T-helper 9 cell (primary cell): Measurements from ENCODE around the gene AP1M2.
"Not testable (repeated sequence)": the region's sequence is repeated elsewhere in the genome, so short reads cannot be mapped to it uniquely, and the experiment has no call there.

ENCODE experiments used
- DNase-seq: peaks from one replicate; pipeline ENCODE4 v3.0.0-alpha.2; 2020

The AP1M2 gene

DNA sequence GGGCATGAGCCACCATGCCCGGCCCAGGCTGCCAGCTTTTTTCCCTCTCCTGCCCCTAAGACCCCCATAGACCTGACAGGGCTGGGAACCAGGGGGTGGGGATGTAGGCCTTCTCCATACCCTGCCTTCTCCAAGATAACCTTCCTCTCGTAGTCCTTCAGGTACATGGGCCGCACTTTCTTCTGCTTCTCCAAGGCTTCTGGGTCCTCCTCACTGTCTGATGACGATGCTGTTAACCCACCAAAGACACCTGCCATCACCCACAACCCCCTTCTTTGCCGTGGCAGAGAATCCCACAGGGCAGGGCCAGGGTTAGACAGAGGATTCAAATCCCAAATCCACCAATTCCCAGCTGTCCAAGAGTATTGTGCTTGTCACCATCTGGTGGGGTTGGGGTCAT, 24.5 kb downstream of the AP1M2 start:
- DNase-seq: no peak

DNA sequence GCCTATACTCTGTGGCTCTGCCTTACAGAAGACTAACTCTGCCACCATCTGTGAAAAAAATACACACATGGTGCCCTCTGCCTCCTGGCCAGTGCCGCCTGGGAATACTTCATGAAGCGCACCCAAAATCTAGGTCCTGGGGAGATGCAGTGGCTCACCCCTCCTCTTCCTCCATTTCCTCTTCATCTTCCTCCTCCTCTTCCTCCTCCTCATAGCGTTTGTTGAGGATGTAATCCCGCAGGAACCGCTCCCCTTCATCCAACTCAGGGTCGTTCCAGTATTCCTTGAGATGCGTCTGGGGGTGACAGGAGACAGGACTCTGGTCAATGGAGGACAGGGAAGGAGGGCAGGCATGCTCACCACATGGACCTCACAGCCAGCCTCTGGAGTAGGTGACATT, 27.0 kb downstream of the AP1M2 start:
- DNase-seq: no peak

DNA sequence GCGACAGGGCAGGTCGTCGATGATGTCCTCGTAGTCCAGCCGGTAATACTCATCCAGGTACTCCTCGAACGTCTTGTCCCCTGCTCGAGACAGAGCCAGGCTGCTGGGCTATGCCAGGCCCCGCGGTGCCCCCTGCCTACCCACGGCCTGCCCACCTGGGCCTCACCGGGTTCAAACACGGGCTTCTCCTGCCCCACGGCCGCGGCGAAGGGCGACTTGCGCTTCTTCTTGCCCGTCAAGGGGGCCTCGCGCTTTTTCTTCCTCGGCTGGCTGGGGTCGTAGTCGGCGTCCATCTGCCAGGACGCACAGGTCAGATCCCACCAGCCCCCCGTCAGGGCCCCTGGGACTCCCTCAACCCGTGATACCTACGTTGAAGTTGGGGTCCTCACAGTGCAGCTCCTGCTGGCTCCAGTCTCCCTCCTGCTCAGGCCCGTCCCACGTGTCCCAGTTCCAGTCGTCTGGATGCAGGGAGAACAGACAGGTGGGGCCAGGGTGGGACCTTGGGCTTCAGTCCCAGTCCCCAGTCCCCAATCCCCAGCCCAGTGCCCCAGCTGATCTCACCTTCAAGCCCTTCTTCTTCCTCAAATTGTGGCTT, 29.4 kb downstream of the AP1M2 start:
- no peak for DNase-seq

DNA sequence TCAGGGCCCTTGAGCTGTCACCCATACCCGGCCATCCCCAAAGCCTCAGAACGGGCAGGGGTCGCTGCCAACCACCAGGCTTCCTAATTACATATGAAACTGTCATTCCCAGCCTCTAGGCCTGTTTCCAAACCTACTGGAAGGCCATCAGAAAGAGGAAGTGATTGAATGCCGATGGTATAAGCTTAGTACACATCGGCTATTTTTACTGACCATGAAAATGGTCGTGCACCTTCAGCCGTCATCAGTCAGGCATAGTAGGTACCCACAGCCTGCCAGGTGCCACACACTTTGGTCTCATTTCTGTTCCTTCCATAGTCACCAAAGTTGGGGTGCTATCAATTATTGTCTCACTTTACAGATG, 31.5 kb downstream of the AP1M2 start:
- no peak for DNase-seq

DNA sequence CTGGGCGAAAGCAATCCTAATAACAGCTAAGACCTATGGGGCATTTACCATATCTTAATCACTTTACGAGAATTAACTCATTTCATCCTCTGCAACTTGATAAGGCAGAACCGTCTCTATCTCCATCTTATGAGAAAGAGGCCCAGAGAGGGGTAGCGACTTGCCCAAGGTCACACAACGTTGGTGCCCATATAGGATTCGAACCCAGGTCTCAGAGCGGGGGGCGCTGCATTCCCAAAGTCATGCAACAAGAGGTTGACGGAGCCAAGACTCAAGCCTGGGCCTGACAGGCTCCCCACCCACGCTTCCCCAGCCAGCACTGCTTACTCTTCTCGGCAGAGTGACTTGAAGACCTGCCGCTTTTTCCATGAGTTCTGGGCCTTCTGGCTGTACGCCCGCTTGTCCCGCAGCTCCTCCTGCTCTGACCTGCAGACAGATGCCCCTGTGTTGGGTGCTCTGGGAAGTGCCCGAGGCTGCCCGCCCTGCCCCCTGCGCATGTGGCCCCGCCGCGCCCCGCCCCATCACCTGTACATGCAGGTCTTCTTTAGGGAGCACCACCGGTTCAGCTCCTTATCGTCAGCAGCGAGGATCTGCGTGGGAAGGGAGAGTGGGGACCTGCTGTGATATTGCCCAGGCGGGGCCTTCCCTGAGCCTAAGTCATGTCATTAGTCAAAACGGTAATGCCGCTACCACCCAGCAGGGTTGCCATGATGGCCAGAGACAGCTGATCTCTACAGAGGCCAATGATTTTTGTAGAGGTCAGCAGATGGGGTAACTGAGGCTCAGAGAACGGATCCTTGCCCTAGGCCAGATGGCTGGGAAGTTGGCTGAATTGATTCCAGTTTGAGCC, 32.1 kb downstream of the AP1M2 start:
- DNase-seq: no peak

DNA sequence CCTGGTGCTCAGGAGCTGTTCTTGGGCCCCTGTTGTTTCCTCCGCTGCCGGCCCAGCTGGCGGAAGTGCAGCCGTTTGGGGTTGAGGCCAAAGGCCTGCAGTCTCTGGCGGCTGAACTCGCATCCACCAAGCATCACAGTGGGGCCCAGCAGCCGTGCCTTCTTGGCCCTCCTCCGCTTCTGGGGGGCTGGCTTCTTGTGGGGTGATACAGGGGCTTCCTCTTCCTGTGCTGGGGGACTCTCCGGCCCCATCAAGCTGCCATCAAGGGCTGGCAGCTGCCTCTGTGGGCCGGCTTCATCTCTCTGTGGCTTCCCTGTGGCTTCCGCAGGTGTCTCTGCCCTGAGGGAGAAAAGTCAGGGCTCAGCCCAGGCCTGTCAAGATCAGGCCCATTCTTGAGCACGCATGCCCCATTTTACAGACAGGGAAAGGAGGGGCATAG, 33.1 kb downstream of the AP1M2 start:
- peak; percentile 47 for DNase-seq

DNA sequence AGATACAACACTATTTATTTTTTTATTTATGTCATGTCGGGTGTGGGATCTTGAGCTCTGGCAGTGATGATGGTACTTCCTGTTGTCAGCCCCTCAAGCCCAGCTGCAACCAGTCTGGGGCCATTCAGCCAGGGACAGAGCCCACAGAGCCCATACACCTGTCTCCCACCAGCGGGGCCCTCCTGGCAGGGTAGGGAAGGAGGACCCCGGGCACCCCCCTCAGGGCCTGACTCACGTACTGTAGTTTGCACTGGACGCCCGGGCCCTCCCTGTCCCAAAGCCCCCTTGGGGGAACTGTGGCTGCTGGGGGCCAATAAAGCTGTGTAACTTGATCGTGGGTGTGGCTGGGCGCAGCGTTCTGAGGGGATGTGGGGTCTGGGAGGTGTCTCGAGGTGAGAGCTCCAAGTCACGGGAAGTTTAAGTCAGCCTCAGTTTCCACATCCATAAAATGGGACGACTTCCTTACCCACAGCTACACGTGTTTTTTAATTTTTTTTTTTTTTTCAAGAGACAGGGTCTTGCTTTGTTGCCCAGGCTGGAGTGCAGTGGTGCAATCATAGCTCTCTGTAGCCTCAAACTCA, 33.9 kb downstream of the AP1M2 start:
- no peak for DNase-seq

DNA sequence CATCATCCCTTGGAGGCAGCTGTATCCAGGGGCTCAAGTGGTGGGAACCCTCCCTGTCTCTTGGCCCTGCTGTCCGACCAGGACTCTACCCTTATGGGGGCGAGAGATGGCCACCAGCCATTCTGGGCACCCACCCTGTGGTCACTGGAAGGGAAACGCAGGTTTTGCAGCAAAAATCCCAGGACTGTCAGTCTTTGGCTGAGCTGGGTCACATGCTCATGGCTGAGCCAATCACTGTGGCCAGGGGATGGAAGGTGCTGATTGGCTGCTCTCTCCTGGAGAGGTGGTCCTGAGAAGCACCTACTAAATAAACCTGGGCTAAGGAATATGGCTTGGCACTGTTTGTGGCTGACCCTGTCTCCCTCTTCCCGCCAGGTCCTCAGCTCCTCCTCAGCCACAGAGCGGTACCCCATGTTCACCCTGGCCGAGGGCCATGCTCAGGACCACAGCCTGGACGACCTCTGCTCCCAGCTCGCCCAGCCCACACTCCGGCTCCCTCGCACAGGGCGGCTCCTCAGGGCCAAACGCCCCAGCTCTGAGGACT, 34.5 kb downstream of the AP1M2 start:
- DNase-seq: no peak

DNA sequence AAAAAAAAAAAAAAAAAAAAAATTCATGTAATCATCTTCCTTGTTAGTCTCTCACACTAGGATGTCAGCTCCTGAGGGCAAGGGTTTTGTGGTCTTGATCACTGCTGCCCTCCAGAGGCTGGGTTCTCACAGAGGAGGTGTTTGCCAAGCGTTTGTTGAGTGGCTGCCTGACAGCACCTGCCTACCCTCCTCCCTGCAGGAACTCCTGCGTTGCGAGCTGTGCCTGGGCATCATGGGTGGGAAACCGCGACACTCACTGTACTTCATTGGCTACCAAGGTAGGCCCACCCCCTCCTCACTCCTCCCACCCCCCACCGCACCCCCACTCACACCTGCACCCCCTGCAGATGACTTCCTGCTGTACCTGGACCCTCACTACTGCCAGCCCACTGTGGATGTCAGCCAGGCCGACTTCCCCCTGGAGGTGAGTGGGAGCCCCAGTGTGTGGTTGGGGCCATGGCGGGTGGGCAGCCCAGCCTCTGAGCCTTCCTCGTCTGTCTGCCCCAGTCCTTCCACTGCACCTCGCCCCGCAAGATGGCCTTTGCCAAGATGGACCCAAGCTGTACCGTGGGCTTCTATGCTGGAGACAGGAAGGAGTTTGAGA, 35.3 kb downstream of the AP1M2 start:
- DNase-seq: no peak

DNA sequence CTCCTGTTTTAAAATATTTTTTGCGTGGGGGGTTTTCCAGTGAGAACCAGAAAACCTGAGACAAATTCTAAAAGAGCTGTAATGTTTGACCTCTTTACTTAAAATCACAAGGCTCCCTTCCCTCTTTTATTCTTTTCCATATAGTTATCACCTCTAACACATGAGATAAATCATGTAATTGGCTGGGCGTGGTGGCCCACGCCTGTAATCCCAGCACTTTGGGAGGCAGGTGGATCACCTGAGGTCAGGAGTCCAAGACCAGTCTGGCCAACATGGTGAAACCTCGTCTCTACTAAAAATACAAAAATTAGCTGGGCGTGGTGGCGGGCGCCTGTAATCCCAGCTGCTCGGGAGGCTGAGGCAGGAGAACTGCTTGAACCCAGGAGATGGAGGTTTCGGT, 36.1 kb downstream of the AP1M2 start:
- not testable (repeated sequence) for DNase-seq

DNA sequence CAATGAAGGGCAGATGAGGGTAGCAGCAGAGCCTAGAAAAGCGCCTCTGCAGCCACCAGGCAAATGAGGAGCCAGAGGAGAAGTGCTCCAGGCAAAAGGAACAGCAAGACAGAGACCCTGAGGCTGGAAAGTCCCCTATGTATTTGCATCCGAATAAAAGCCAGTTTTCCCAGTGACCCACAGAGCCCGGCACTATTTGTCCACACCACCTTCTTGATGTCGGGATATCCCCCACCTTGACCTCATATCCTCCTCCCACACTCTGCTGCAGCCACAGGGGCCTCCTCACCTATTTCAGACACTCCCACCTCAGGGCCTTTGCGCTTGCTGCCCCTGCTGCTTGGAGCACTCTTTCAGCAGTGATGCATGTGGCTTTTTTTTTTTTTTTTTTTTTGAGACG, 36.8 kb downstream of the AP1M2 start:
- DNase-seq: no peak

DNA sequence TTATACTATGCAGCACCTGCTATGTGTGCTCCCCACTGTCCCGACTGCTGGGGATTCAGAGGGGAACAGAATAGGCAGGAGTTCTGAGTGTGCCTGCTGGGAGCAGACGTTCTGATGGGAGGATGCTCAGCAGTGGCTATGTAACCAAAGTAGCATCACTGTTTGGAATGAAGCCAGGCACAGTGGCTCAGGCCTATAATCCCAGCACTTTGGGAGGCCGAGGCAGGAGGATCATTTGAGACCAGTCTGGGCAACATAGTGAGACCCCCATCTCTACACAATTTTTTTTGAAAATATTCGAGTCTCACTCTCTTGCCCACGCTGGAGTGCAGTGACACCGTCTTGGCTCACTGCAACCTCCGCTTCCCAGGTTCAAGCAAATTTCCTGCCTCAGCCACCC, 37.4 kb downstream of the AP1M2 start:
- DNase-seq: no peak

DNA sequence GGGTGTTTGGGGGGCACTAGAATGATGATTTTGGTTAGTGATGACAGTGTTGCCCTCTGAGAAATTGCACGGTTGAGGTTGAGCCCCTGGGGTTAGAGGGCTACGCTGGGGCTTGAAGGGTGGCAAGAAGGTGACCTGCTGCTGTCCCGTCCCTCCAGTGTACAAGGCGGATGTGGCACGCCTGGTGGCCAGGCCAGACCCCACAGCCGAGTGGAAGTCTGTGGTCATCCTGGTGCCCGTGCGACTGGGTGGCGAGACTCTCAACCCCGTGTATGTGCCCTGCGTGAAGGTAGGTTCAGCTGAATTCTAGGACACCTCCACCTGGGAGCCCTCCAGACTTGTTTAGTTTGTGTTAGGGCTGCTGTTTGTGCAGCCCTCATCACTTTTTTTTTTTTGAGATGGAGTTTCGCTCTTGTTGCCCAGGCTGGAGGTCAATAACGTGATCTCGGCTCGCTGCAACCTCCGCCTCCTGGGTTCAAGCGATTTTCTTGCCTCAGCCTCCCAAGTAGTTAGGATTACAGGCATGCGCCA, 38.3 kb downstream of the AP1M2 start:
- DNase-seq: no peak

DNA sequence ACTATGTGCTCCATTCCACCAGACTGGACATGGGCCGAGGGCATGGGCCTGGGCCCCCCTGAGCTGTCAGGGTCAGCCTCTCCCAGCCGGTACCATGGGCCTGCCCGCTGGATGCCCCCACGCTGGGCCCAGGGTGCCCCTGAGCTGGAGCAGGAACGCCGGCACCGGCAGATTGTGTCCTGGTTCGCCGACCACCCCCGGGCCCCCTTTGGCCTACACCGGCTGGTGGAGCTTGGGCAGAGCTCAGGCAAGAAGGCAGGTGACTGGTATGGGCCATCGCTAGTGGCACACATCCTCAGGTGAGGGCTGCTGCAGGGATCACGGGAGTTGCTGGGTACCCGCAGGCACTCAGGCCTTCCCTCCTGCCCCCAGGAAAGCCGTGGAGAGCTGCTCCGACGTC, 40.3 kb downstream of the AP1M2 start:
- no peak for DNase-seq

DNA sequence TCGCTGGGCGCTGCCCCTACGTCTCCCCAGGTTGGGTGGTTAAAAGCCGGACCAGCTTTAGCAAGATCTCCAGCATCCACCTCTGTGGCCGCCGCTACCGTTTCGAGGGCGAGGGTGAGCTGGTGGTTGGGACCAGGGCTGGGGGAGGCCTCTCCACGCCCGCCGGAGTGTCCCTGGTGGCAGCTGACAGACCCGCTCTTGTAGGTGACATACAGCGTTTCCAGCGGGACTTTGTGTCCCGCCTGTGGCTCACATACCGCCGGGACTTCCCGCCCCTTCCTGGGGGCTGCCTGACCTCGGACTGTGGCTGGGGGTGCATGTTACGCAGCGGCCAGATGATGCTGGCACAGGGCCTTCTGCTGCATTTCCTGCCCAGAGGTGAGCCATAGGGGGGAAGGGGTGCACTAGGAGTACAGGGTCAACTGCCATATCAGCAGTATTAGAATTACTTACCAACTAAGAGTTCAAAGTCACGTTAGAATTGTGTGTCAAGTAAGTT, 42.3 kb downstream of the AP1M2 start:
- DNase-seq: no peak

DNA sequence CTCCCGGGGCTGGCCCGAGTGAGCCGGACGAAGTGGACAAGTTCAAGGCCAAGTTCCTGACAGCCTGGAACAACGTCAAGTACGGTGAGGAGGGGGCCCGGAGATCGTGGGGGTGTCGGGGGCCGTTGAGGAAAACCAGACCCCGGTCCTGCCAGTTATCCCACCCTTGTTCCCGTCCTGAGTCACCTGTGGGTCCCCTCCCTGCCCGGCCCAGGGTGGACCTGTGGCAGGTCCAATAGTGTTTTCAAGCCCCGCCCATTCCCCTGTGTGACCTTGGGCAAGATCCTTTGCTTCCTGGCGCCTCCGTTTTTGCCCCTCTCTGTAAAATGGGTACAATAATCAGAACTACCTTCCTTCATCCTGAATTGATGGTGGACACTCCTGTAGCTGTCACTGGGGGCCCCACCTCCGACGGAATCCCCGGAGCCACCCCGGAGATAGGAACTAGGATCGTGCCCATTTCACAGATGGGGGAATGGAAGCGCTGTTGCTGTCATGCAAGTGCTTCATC, 42.8 kb downstream of the AP1M2 start:
- DNase-seq: no peak

DNA sequence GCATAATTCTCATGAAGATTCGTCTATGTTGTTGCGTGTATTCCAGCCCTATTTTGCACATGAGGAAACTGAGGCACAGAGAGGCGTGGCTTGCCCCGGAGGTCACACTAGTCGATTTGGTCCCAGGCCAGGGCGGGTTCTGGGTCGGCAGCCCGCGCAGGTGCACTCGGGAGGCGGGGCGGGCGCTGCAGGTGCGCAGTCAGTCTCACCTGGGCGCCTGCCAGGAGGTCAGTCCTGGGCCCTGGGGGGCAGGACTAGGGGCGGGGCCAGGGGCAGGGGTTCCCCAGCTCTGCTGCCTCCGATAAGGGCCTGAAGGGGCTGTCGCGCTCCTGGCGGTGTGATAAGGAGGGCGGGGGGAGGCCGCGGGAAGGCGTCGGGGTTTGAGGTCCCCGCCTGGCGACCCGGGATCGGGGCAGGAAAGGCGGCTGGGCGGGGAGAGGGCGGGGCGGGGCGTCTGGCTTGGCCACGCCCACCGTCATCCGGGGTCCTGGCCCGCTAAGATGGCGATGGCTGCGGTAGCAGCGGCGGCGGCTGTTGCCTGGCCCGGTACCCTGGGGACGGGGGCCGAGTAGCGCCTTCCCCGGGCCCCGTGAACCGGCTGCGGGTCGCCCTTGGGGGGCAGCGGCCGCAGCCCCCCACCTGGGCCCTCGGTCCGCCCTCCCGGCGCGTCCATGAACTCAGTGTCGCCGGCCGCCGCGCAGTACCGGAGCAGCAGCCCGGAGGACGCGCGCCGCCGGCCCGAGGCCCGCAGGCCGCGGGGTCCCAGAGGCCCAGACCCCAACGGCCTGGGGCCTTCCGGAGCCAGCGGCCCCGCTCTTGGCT, 43.5 kb downstream of the AP1M2 start, which contains the start of gene ATG4D:
Gene ATG4D, plus strand, starts transcription at position 485 of the 822 bp plus-strand sequence. Its CDS starts 187 bp downstream, at position 672.
- peak; percentile 81 for DNase-seq

DNA sequence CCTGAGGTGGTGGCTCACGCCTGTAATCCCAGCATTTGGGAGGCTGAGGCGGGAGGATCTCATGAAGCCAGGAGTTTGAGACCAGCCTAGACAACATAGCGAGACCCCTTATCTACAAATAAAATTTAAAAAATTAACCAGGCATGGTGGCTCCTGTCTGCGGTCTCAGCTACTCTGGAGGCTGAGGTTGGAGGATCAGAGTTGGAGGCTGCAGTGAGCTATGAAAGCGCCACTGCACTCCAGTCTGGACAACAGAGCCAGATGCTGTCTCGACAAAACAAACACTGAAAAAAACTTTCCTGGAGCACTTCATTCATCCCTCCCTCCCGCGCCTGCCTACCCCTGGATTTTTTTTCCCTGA, 44.1 kb downstream of the AP1M2 start:
- no peak for DNase-seq

DNA sequence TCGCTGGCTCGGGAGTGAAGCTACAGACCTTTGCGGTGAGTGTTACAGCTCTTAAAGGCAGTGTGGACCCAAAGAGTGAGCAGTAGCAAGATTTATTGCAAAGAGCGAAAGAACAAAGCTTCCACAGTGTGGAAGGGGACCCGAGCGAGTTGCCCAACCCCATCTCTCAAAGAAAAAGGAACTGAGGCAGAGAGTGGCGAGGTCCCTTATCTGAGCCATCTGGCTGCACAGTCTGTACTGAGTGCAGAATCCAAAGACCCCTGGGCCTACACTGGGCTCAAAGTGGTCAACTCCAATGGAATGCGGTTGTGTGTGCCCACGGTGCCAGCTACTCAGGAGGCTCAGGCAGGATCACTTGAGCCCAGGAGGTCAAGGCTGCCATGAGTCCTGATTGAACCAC, 48.1 kb downstream of the AP1M2 start:
- DNase-seq: not testable (repeated sequence)

DNA sequence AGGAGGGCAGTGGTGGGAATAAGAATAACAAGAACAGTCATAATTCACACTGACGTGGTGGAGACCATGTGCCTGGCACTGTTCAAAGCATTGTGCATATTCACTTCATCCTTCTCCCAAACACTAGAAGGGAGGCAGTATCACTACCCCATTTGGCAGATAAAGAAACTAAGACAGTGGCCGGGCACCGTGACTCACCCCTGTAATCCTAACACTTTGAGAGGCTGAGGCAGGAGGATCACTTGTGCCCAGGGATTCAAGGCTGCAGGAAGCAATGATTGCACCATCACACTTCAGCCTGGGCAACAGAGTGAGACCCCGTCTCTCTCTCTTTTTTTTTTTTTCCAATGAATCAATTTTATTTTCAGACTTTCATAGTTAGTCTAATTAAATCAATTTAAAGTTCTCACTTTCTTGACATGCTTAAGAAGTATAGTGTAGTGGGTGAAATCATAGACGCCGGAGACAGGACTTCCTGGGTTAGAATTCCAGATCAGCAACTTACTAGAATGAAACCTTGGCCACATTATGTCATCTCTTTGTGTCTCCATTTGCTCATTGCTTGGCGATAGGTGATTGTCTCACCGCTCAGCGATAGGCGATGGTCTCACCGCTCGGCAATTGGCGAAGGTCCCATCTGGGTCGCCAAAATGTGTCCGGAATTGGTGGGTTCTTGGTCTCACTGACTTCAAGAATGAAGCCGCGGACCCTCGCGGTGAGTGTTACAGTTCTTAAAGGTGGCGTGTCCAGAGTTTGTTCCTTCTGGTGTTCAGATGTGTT, 48.7 kb downstream of the AP1M2 start:
- DNase-seq: no peak

DNA sequence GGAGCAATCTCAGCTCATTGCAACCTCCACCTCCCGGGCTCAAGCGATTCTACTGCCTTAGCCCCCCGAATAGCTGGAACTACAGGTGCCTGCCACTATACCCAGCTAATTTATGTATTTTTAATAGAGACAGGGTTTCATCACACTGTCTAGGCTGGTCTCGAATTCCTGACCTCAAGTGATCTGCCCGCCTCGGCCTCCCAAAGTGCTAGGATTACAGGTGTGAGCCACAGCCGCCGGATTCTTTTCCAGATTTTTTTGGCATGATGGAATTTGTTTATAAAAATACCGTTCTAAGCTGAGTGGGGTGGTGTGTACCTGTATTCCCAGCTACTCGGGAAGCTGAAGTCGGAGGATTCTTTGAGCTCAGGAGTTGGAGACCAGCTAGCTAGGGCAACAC, 49.4 kb downstream of the AP1M2 start:
- DNase-seq: no peak
